GM18499 (cell line): ENCODE data around the gene POR.
"Not testable (repeated sequence)": the region's sequence is repeated elsewhere in the genome, so short reads cannot be mapped to it uniquely, and the experiment has no call there.

Source experiments
- ATAC-seq: cut with Tn5 transposase; IDR thresholded peaks from one replicate; pipeline ENCODE4 v1.9.1; 2021; ENCODE audit warnings: moderate number of reproducible peaks; ENCODE audit not compliant: insufficient read depth, unreplicated experiment

Gene POR

GRCh38 chr7:76009672-76010600, 95.0 kb downstream of the POR start:
- no peak for ATAC-seq

GRCh38 chr7:76011442-76011861, 96.5 kb downstream of the POR start:
- no peak for ATAC-seq

GRCh38 chr7:76016191-76016947, 101.4 kb downstream of the POR start:
- no peak for ATAC-seq

- not testable (repeated sequence) for ATAC-seq
These were observed 103.6 kb downstream of the POR start for GRCh38 chr7:76018520-76018919.

GRCh38 chr7:76020031-76020714, 105.2 kb downstream of the POR start:
- no peak for ATAC-seq

- no peak for ATAC-seq
These were observed 107.2 kb downstream of the POR start for GRCh38 chr7:76022026-76022780.

GRCh38 chr7:76023002-76023401, 108.0 kb downstream of the POR start:
- ATAC-seq: no peak

GRCh38 chr7:76029682-76030081, 114.7 kb downstream of the POR start:
- ATAC-seq: not testable (repeated sequence)

GRCh38 chr7:76031964-76032363, 117.0 kb downstream of the POR start:
- no peak for ATAC-seq
